Measurements from ENCODE around the gene PRIMPOL.
A peak's percentile ranks its signal among the peaks of the same experiment; 100 is the strongest.
"Not testable (repeated sequence)": the region's sequence is repeated elsewhere in the genome, so short reads cannot be mapped to it uniquely, and the experiment has no call there.

PRIMPOL gene

GRCh38 chr4:184719407-184719806 lies 69.9 kb downstream of the PRIMPOL start:
- no peak for DNase-seq

GRCh38 chr4:184721254-184721653 lies 71.7 kb downstream of the PRIMPOL start:
- DNase-seq: no peak

GRCh38 chr4:184722798-184723197 lies 73.3 kb downstream of the PRIMPOL start:
- DNase-seq: no peak

GRCh38 chr4:184727430-184727829 lies 77.9 kb downstream of the PRIMPOL start:
- no peak for DNase-seq

- DNase-seq: no peak
Observed at GRCh38 chr4:184728858-184729257, 79.3 kb downstream of the PRIMPOL start.

GRCh38 chr4:184729946-184730345 lies 80.4 kb downstream of the PRIMPOL start:
- DNase-seq: no peak

GRCh38 chr4:184731056-184731455 lies 81.5 kb downstream of the PRIMPOL start:
- no peak for DNase-seq

- no peak for DNase-seq
Observed at GRCh38 chr4:184732126-184732525, 82.6 kb downstream of the PRIMPOL start.

GRCh38 chr4:184733654-184734524 lies 84.4 kb downstream of the PRIMPOL start, which contains the start of gene CENPU:
Gene CENPU (minus strand): TSS chr4:184734096. CDS start chr4:184734062, 34 bp downstream.
- peak; percentile 91 for DNase-seq

GRCh38 chr4:184734758-184735157 lies 85.2 kb downstream of the PRIMPOL start:
- no peak for DNase-seq

- DNase-seq: not testable (repeated sequence)
Observed at GRCh38 chr4:184739575-184739974, 90.0 kb downstream of the PRIMPOL start.

- no peak for DNase-seq
Observed at GRCh38 chr4:184740980-184741391, 91.4 kb downstream of the PRIMPOL start.

GRCh38 chr4:184741651-184742050 lies 92.1 kb downstream of the PRIMPOL start:
- not testable (repeated sequence) for DNase-seq

- DNase-seq: no peak
Observed at GRCh38 chr4:184743650-184744049, 94.1 kb downstream of the PRIMPOL start.

GRCh38 chr4:184744236-184744635 lies 94.7 kb downstream of the PRIMPOL start:
- DNase-seq: no peak

Data from effector CD4-positive, alpha-beta T cell (primary cell).